Gastroesophageal sphincter (tissue), 4 donors: Measurements from ENCODE around the gene VSTM4. TPM values are rescaled to one million over a fixed set of nuclear protein-coding genes. Genes with fewer than 3 reads are reported as not detected.

ENCODE experiments used
- ATAC-seq: fragments of 150-250 bp; one replicate; pipeline ENCODE4 v1.9.1; 2016; ENCODE audit warnings: mild to moderate bottlenecking, moderate library complexity
- H3K27ac ChIP-seq, 4 donors: fragments of 200-600 bp; sonication (generic) in 3 of 4; 1 replicate in 3 of 4; 2 replicates in 1 of 4; pipeline ENCODE4 v1.5.1; 2016 to 2019
- H3K27me3 ChIP-seq: fragments of 200-600 bp; sonication (generic); one replicate; pipeline ENCODE4 v1.5.1; 2019
- H3K36me3 ChIP-seq, 2 donors: fragments of 200-600 bp; sonication (generic); one replicate each; pipeline ENCODE4 v1.5.1; 2019; ENCODE audit warnings: control low read depth in 1 of 2
- H3K4me1 ChIP-seq, 3 donors: fragments of 200-600 bp; sonication (generic); 1 replicate in 2 of 3; 2 replicates in 1 of 3; pipeline ENCODE4 v1.5.1; 2016 to 2019; ENCODE audit warnings: control low read depth in 2 of 3
- H3K4me3 ChIP-seq, 2 donors: fragments of 200-600 bp; sonication (generic); one replicate each; pipeline ENCODE4 v1.5.1; 2019; ENCODE audit warnings: mild to moderate bottlenecking in 1 of 2, moderate library complexity in 1 of 2
- H3K9me3 ChIP-seq, 3 donors: fragments of 200-600 bp; sonication (generic); one replicate each; pipeline ENCODE4 v1.5.1; 2017 to 2019; ENCODE audit warnings: control low read depth in 2 of 3
- EP300 ChIP-seq: sonication (generic); formaldehyde crosslinking; IDR thresholded peaks from one replicate; pipeline ENCODE4 v1.6.1; 2017; ENCODE audit warnings: antibody characterized with exemption, mild to moderate bottlenecking
- POLR2A ChIP-seq, 2 donors: fragments of 450-650 bp; IDR thresholded peaks; one replicate each; pipeline ENCODE4 v1.6.1; 2017; ENCODE audit warnings: antibody characterized with exemption in 2 of 2, mild to moderate bottlenecking in 2 of 2, moderate library complexity in 1 of 2
- POLR2AphosphoS5 ChIP-seq: sonication (generic); formaldehyde crosslinking; IDR thresholded peaks from one replicate; pipeline ENCODE4 v1.6.1; 2017; ENCODE audit warnings: antibody characterized with exemption
- WGBS, 2 donors: methylation state at CpG; one replicate each; pipeline ENCODE4 v1.1.5; 2018; ENCODE audit warnings: low coverage in 1 of 2; 5-methylcytosine and 5-hydroxymethylcytosine counted together
- total RNA-seq, 4 donors: library from RNA; depleted of rRNA; stranded (reverse); fragments of >200 nt; gene quantifications; one replicate each; pipeline ENCODE4 v1.1.0, GENCODE V29; 2016
- TF ChIP-seq, protein P1 (sequence below), 4 experiments: fragments of 200-600 bp in 2 of 4; fragments of 450-650 bp in 2 of 4; sonication (generic) in 1 of 4; IDR thresholded peaks; one replicate each; pipeline ENCODE4 v1.5.1; 2017 to 2019; ENCODE audit warnings: antibody characterized with exemption in 4 of 4, mild to moderate bottlenecking in 2 of 4, moderate library complexity in 2 of 4

VSTM4 gene
- total RNA-seq, 4 donors from 2014 or later = 11.4 to 25.1 (median 21.9) TPM

- TF ChIP-seq POLR2A (IDR thresholded peaks at IDR 0.05) = no peak
- TF ChIP-seq, protein P1, sequence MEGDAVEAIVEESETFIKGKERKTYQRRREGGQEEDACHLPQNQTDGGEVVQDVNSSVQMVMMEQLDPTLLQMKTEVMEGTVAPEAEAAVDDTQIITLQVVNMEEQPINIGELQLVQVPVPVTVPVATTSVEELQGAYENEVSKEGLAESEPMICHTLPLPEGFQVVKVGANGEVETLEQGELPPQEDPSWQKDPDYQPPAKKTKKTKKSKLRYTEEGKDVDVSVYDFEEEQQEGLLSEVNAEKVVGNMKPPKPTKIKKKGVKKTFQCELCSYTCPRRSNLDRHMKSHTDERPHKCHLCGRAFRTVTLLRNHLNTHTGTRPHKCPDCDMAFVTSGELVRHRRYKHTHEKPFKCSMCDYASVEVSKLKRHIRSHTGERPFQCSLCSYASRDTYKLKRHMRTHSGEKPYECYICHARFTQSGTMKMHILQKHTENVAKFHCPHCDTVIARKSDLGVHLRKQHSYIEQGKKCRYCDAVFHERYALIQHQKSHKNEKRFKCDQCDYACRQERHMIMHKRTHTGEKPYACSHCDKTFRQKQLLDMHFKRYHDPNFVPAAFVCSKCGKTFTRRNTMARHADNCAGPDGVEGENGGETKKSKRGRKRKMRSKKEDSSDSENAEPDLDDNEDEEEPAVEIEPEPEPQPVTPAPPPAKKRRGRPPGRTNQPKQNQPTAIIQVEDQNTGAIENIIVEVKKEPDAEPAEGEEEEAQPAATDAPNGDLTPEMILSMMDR (IDR thresholded peaks at IDR 0.05) = no peak
- TF ChIP-seq EP300 = no peak
- no peak for TF ChIP-seq POLR2AphosphoS5
- Histone ChIP-seq H3K36me3 (peaks cover 0 to 4% of the 10 kb centered on the region in 2 donors), H3K9me3 (no peaks in the 10 kb centered on the region), H3K4me3 (no peak overlapping the region), H3K4me1 (peaks cover 0 to 7% (median 0%) of the 10 kb centered on the region in 3 donors), H3K27me3 (no peaks in the 10 kb centered on the region), H3K27ac (no peak overlapping the region)
- ATAC-seq = no peak
- WGBS, 2 donors = 100% methylated on average over 1 of the region's 8 CpGs; no CpG with 5 or more reads in 1 of the 2 donors
These were observed 18.4 kb downstream of the VSTM4 start for GRCh38 chr10:49096890-49097445.

DNA sequence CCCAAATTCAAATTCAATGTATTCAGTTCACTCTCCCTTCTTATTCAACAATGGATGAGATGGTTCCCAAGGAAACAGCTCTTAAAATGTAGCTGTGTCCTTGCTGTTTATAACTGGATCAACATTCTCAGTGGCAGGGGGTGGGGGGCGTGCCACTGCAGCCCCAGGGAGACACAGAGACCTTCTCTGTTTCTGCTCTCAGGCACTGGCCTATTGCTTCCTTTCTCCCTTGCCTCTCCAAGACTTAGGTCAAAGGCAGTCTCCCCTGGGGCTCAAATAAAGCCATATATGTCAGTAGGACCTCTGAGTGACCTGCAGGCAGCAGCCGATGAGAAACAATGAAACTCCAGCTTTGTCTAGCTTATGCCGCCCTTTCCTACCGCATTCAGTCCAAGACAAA is 20.7 kb downstream of the VSTM4 start:
- no peak overlapping the region for H3K4me3 ChIP-seq
- H3K27ac ChIP-seq = no peak overlapping the region
- H3K9me3 ChIP-seq = no peaks in the 10 kb centered on the region
- H3K4me1 ChIP-seq = peaks cover 0 to 23% (median 6%) of the 10 kb centered on the region in 3 donors
- WGBS, 2 donors = 58 to 83% methylated on average over 1 to 4 of the region's 4 CpGs
- no peak for ATAC-seq
- peaks cover 0 to 4% of the 10 kb centered on the region in 2 donors for H3K36me3 ChIP-seq
- TF ChIP-seq POLR2AphosphoS5 (no peak), POLR2A (IDR thresholded peaks at IDR 0.05) (no peak), EP300 (no peak)
- TF ChIP-seq, protein P1 (IDR thresholded peaks at IDR 0.05) = no peak
- no peaks in the 10 kb centered on the region for H3K27me3 ChIP-seq

DNA sequence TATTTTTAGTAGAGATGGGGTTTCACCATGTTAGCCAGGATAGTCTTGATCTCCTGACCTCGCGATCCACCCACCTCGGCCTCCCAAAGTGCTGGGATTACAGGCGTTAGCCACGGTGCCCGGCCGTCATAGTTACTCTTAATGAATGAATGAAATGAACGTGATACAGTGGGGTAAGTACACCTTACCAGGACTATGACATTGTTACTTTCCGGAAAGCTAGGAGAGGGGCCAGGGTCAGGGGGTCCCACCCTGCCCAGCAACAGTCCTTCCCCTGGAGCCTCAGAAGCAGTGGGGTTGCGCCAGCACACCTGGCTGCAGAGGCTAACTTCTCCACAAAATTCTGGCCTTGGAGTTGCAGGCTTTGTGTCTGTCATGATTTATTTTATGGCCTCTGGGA is 21.4 kb downstream of the VSTM4 start:
- no peak for ATAC-seq
- Histone ChIP-seq H3K36me3 (peaks cover 0 to 4% of the 10 kb centered on the region in 2 donors), H3K9me3 (no peaks in the 10 kb centered on the region), H3K4me3 (no peak overlapping the region), H3K27ac (no peak overlapping the region), H3K4me1 (peaks cover 0 to 30% (median 6%) of the 10 kb centered on the region in 3 donors), H3K27me3 (no peaks in the 10 kb centered on the region)
- TF ChIP-seq POLR2AphosphoS5 (no peak), POLR2A (IDR thresholded peaks at IDR 0.05) (no peak), EP300 (no peak)
- TF ChIP-seq, protein P1 (IDR thresholded peaks at IDR 0.05) = no peak
- 94 to 100% methylated on average over 5 to 8 of the region's 10 CpGs for WGBS, 2 donors

DNA sequence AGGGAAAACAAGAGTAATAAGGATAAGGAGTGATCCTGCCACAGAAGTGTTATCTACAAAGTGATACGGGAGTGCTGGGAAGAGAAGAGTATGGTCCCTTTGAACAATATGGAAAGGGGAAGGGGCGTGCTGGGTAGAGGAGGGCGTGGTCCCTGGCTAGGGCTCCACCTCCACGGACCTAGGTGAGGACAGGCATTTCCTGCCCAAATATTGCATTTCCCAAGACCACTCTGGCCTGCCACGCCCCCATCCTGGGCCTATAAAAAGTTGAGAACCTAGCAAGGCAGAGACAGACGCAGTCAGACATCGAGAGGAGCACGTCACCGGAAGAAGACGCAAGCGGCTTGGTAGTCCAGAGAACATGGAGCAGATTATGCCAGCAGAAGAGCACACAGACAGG is 22.8 kb downstream of the VSTM4 start:
- Histone ChIP-seq H3K9me3 (peaks cover 0 to 1% (median 0%) of the 10 kb centered on the region in 3 donors), H3K4me1 (peaks cover 0 to 29% (median 6%) of the 10 kb centered on the region in 3 donors), H3K27ac (no peak overlapping the region), H3K4me3 (no peak overlapping the region), H3K27me3 (no peaks in the 10 kb centered on the region), H3K36me3 (no peaks in the 10 kb centered on the region)
- ATAC-seq = no peak
- WGBS, 2 donors = 90 to 93% methylated on average over 3 to 5 of the region's 11 CpGs
- TF ChIP-seq POLR2AphosphoS5 = no peak
- TF ChIP-seq EP300 = no peak
- TF ChIP-seq, protein P1 (IDR thresholded peaks at IDR 0.05) = no peak
- no peak for TF ChIP-seq POLR2A (IDR thresholded peaks at IDR 0.05)
